ENCODE data around the gene GDF11.

DNA sequence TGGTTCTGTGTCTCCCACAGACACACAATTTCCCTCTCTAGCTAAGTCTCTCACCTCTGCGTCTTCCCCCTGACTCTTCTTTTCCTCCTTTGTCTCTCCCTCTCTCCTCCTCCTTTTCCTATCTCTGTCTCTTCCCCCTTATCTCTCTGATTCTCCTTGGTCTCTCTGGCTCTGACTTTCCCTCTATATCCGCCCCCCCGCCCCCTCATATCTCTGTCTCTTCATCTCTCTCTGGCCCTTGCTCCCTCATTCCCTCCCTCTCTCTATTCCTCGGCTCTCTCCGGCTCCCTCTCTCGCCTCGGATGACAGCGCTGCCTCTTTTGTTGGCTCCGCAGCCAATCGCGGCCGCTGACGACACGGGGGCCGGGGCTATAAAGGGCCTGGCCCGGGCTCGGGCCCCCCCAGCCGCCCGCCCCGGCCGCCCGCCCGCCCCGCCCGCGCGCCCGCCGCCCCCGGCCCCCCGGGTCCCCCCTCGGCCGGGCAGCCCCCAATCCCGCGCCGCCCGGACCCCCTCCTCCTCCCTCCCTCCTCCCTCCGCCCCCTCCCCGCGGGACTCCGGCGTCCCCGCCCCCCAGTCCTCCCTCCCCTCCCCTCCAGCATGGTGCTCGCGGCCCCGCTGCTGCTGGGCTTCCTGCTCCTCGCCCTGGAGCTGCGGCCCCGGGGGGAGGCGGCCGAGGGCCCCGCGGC, at the start of gene GDF11:
- TF ChIP-seq, protein P1, sequence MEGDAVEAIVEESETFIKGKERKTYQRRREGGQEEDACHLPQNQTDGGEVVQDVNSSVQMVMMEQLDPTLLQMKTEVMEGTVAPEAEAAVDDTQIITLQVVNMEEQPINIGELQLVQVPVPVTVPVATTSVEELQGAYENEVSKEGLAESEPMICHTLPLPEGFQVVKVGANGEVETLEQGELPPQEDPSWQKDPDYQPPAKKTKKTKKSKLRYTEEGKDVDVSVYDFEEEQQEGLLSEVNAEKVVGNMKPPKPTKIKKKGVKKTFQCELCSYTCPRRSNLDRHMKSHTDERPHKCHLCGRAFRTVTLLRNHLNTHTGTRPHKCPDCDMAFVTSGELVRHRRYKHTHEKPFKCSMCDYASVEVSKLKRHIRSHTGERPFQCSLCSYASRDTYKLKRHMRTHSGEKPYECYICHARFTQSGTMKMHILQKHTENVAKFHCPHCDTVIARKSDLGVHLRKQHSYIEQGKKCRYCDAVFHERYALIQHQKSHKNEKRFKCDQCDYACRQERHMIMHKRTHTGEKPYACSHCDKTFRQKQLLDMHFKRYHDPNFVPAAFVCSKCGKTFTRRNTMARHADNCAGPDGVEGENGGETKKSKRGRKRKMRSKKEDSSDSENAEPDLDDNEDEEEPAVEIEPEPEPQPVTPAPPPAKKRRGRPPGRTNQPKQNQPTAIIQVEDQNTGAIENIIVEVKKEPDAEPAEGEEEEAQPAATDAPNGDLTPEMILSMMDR (tag by site-specific recombination; IDR thresholded peaks at IDR 0.05): peak; percentile 29; the same call in 1 of the 2 replicates
- no peak for TF ChIP-seq ZNF660 (tag by site-specific recombination; IDR thresholded peaks at IDR 0.05)
- TF ChIP-seq, protein P2, sequence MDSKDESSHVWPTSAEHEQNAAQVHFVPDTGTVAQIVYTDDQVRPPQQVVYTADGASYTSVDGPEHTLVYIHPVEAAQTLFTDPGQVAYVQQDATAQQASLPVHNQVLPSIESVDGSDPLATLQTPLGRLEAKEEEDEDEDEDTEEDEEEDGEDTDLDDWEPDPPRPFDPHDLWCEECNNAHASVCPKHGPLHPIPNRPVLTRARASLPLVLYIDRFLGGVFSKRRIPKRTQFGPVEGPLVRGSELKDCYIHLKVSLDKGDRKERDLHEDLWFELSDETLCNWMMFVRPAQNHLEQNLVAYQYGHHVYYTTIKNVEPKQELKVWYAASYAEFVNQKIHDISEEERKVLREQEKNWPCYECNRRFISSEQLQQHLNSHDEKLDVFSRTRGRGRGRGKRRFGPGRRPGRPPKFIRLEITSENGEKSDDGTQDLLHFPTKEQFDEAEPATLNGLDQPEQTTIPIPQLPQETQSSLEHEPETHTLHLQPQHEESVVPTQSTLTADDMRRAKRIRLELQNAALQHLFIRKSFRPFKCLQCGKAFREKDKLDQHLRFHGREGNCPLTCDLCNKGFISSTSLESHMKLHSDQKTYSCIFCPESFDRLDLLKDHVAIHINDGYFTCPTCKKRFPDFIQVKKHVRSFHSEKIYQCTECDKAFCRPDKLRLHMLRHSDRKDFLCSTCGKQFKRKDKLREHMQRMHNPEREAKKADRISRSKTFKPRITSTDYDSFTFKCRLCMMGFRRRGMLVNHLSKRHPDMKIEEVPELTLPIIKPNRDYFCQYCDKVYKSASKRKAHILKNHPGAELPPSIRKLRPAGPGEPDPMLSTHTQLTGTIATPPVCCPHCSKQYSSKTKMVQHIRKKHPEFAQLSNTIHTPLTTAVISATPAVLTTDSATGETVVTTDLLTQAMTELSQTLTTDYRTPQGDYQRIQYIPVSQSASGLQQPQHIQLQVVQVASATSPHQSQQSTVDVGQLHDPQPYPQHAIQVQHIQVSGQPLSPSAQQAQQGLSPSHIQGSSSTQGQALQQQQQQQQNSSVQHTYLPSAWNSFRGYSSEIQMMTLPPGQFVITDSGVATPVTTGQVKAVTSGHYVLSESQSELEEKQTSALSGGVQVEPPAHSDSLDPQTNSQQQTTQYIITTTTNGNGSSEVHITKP (tag by site-specific recombination; IDR thresholded peaks at IDR 0.05): 0 out of 2 replicates have a peak, but pooled peaks have one; percentile 15
- no peak for TF ChIP-seq ZNF274 (IDR thresholded peaks at IDR 0.05; ENCODE audit: low read length)
- TF ChIP-seq ZNF274 (tag by site-specific recombination; IDR thresholded peaks at IDR 0.05; ENCODE audit: borderline replicate concordance): no peak
- TF ChIP-seq ZNF221 (tag by site-specific recombination; IDR thresholded peaks at IDR 0.05; ENCODE audit: borderline replicate concordance): no peak
- no peak for TF ChIP-seq ZNF558 (tag by site-specific recombination; IDR thresholded peaks at IDR 0.05)
- TF ChIP-seq SP2 (tag by site-specific recombination; IDR thresholded peaks at IDR 0.05): peak; percentile 56
- TF ChIP-seq ZNF777 (tag by site-specific recombination; IDR thresholded peaks at IDR 0.05; ENCODE audit: borderline replicate concordance): no peak; the same call in 1 of the 2 replicates
- no peak for TF ChIP-seq ZNF133 (tag by site-specific recombination; IDR thresholded peaks at IDR 0.05)
